Colonic mucosa (tissue), 4 donors: ENCODE results near the gene GLIPR2. TPM values are rescaled to one million over a fixed set of nuclear protein-coding genes. Genes with fewer than 3 reads are reported as not detected.

ENCODE experiments used
- DNase-seq: peaks from one replicate; pipeline ENCODE4 v3.0.0-alpha.2; 2020
- H3K27ac ChIP-seq: fragments of 200-600 bp; one replicate; pipeline ENCODE4 v1.8.0; 2021
- H3K27me3 ChIP-seq: fragments of 200-600 bp; one replicate; pipeline ENCODE4 v1.8.0; 2021
- H3K36me3 ChIP-seq: fragments of 200-600 bp; one replicate; pipeline ENCODE4 v1.8.0; 2021
- H3K4me1 ChIP-seq: fragments of 200-600 bp; one replicate; pipeline ENCODE4 v1.8.0; 2021; ENCODE audit warnings: mild to moderate bottlenecking
- H3K4me3 ChIP-seq: fragments of 200-600 bp; one replicate; pipeline ENCODE4 v1.8.0; 2021
- H3K9ac ChIP-seq, 2 donors: one replicate each; pipeline ENCODE4 v1.7.0; 2013; ENCODE audit warnings: control low read depth in 2 of 2, low read depth in 2 of 2, low read length in 2 of 2
- H3K9me3 ChIP-seq: fragments of 200-600 bp; one replicate; pipeline ENCODE4 v1.8.0; 2021
- CTCF ChIP-seq: fragments of 200-600 bp; IDR thresholded peaks from one replicate; pipeline ENCODE4 v1.8.0; 2022; ENCODE audit warnings: antibody characterized with exemption, mild to moderate bottlenecking
- intact Hi-C: fragments of 100-400 bp; cut with DNase I; formaldehyde crosslinking; loops from one replicate; pipeline ENCODE4 v1.14.1; 2022
- total RNA-seq, 2 donors: library from RNA; stranded (reverse); fragmentation: NEBNext Ultra II Directional in 1 of 2; extraction: Animal tissue kit (Norgen Biotek cat#: 25700) in 1 of 2; gene quantifications; one replicate each; pipeline ENCODE4 v1.2.1, GENCODE V29; 2021
- donor health status: healthy.
- donor health status: DM: no; HTN: no; CAD: no.
- donor health status: DM: no; HTN: no; CAD: no.

Gene GLIPR2
- total RNA-seq, 2 donors from 2014 or later, result 33.1 to 44.9 TPM

GRCh38 chr9:36137392-36138004, 965 bp downstream of the GLIPR2 start:
- H3K36me3 ChIP-seq, result no peaks in the 10 kb centered on the region
- intact Hi-C loops, result no loop called here
- no peak for DNase-seq
- no peaks in the 10 kb centered on the region for H3K9me3 ChIP-seq
- no peaks in the 10 kb centered on the region for H3K27me3 ChIP-seq
- H3K9ac ChIP-seq, result peak overlapping the region; percentile 83 to 92
- peaks cover 13% of the 10 kb centered on the region for H3K4me1 ChIP-seq
- TF ChIP-seq CTCF, result no peak
- peak overlapping the region; percentile 94 for H3K4me3 ChIP-seq
- peak overlapping the region; percentile 76 for H3K27ac ChIP-seq

GRCh38 chr9:36138496-36138895, 2.0 kb downstream of the GLIPR2 start:
- H3K27ac ChIP-seq, result no peak overlapping the region
- H3K4me3 ChIP-seq, result no peak overlapping the region
- no peak for TF ChIP-seq CTCF
- H3K9ac ChIP-seq, result no peak overlapping the region
- H3K4me1 ChIP-seq, result peaks cover 18% of the 10 kb centered on the region
- DNase-seq, result no peak
- H3K36me3 ChIP-seq, result no peaks in the 10 kb centered on the region
- H3K27me3 ChIP-seq, result no peaks in the 10 kb centered on the region
- H3K9me3 ChIP-seq, result no peaks in the 10 kb centered on the region
- intact Hi-C loops, result no loop called here

GRCh38 chr9:36138901-36139300, 2.4 kb downstream of the GLIPR2 start:
- Histone ChIP-seq H3K27me3 (no peaks in the 10 kb centered on the region), H3K9me3 (no peaks in the 10 kb centered on the region), H3K9ac (peak overlapping the region in 1 of 2 donors; percentile 20), H3K36me3 (no peaks in the 10 kb centered on the region), H3K4me1 (peaks cover 18% of the 10 kb centered on the region), H3K27ac (no peak overlapping the region), H3K4me3 (no peak overlapping the region)
- no peak for DNase-seq
- TF ChIP-seq CTCF, result no peak
- intact Hi-C loops, result no loop called here

GRCh38 chr9:36140086-36141084, 3.9 kb downstream of the GLIPR2 start:
- H3K4me3 ChIP-seq, result no peak overlapping the region
- H3K4me1 ChIP-seq, result peaks cover 18% of the 10 kb centered on the region
- no peaks in the 10 kb centered on the region for H3K9me3 ChIP-seq
- DNase-seq, result no peak
- no peak for TF ChIP-seq CTCF
- peak overlapping the region; percentile 78 for H3K27ac ChIP-seq
- H3K27me3 ChIP-seq, result no peaks in the 10 kb centered on the region
- intact Hi-C loops, result no loop called here
- H3K36me3 ChIP-seq, result no peaks in the 10 kb centered on the region
- peak overlapping the region; percentile 8 to 53 for H3K9ac ChIP-seq

- no peak for TF ChIP-seq CTCF
- DNase-seq, result no peak
- Histone ChIP-seq H3K27ac (peak overlapping the region; percentile 78), H3K4me3 (no peak overlapping the region), H3K27me3 (no peaks in the 10 kb centered on the region), H3K4me1 (peaks cover 15% of the 10 kb centered on the region), H3K9me3 (no peaks in the 10 kb centered on the region), H3K36me3 (no peaks in the 10 kb centered on the region), H3K9ac (peak overlapping the region in 1 of 2 donors; percentile 20)
- intact Hi-C loops, result no loop called here
Measured at GRCh38 chr9:36141288-36141687, 4.8 kb downstream of the GLIPR2 start.
